GM12874 (cell line): ENCODE measurements around the gene CREBRF.

Experiments
- TF ChIP-seq, protein P1 (sequence below): IDR thresholded peaks from 2 replicates; pipeline ENCODE4 v1.5.1; 2011; ENCODE audit warnings: low read depth, mild to moderate bottlenecking, control low read depth, low read length, moderate library complexity; ENCODE audit not compliant: insufficient read depth

The CREBRF gene

DNA sequence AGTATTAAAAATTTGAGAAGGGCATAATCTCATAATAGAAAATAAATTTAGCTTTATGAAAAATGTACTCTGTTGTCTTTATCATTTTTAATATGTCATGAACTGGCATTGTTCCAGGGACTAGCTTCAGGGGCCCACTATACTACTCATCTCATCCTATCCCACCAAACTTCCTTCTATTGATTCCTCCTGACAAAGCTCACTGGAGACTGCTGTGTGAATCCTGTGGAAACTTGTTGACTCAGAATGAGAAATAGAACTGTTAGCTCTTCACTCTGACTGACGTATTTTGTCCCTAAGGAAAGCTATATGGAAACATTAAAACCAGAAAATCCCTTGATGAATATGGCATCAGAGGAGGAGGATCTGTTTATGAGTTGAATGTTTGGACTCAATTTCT is 58.4 kb downstream of the CREBRF start:
- TF ChIP-seq, protein P1, sequence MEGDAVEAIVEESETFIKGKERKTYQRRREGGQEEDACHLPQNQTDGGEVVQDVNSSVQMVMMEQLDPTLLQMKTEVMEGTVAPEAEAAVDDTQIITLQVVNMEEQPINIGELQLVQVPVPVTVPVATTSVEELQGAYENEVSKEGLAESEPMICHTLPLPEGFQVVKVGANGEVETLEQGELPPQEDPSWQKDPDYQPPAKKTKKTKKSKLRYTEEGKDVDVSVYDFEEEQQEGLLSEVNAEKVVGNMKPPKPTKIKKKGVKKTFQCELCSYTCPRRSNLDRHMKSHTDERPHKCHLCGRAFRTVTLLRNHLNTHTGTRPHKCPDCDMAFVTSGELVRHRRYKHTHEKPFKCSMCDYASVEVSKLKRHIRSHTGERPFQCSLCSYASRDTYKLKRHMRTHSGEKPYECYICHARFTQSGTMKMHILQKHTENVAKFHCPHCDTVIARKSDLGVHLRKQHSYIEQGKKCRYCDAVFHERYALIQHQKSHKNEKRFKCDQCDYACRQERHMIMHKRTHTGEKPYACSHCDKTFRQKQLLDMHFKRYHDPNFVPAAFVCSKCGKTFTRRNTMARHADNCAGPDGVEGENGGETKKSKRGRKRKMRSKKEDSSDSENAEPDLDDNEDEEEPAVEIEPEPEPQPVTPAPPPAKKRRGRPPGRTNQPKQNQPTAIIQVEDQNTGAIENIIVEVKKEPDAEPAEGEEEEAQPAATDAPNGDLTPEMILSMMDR = no peak

DNA sequence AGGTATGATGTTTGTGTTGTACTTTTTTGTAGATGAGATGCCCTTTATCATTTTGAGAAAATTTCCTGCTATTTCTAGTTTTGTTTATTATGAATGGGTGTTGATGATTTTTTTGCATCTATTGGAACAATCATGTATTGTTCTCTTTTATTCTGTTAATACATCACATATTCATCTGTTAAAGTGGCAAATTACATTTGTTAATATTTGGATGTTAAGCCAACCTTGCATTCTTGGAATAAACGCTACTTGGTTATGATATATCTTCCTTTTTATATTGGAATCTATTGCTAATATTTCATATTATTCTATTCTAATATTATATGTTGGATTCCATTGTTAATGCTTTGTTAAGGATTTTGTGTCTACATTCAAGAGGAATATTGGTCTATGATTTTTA is 63.6 kb downstream of the CREBRF start:
- TF ChIP-seq, protein P1 = no peak

DNA sequence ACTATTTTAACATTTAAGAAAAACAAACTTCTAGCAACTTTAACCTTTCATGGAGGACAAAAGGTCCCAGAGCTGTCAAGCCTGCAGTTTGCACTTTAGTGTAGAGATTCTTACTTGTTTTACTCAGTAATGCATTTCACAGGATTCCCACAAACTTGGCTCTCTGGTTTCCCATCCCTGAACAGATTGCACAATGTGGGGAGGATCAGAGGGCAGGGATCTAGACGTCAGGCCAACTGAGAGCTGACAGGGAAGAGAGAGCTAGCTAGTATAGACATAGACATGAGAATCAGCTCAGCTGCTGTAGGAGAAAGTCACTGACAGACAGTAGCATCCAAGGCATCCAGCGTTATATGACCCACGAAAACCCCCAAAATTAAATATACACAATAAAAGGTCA is 67.3 kb downstream of the CREBRF start:
- TF ChIP-seq, protein P1 = no peak

DNA sequence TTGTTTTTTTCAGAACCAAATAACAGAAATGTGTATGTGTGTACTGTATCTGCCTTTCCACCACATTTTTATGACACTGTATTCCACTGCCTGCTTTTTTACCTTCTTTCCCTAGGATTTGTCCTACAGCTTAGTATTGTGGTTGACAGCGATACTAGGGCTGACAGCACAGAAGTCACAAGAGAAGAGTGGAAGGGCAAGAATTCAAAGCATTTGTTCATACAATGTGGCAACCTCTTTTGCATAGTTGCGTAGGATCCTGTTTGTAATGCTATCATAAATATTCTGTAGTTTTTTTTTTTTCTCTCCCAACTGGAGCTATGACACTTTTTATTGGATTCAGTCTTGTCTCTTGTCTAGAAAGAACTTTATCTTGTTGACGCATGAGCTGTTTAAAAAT is 82.6 kb downstream of the CREBRF start:
- TF ChIP-seq, protein P1 = no peak

DNA sequence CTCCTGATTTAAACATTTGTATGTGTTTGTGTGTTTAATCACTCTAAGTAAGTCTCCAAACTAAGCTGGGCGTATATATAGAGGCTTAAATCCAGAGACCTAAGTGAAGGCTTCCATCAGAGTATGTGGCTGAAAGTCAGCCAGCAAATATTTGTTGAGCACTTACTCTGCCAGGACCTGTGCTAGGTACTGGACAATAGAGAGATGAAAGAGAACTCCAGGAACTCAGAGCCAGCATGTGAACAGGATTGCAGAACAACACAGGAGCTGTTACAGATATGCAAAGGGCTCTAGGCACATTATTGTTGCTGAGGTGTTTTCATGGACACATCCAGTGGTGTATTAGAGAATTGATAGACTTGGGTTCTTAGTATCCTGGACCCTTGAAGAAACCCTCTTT is 83.5 kb downstream of the CREBRF start:
- TF ChIP-seq, protein P1 = no peak

DNA sequence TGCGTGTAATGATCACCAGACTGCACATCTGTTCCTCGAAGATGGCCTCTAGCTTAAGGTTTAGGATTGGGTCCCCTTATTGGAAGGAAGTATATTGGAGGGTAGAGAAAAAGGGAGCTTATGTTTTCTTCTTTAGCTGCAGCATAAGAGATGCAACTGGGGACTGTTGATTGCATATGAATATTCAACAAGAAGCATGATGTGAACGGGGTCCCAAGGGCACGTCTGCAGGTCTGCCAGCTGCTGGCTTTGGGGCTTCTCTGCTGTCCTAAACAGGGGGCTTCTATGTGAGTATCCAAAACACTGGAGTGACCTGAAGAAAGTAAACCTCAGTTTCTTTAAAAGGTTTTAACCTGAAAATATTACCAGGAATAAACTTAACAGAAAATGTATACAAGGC is 84.6 kb downstream of the CREBRF start:
- TF ChIP-seq, protein P1 = no peak

DNA sequence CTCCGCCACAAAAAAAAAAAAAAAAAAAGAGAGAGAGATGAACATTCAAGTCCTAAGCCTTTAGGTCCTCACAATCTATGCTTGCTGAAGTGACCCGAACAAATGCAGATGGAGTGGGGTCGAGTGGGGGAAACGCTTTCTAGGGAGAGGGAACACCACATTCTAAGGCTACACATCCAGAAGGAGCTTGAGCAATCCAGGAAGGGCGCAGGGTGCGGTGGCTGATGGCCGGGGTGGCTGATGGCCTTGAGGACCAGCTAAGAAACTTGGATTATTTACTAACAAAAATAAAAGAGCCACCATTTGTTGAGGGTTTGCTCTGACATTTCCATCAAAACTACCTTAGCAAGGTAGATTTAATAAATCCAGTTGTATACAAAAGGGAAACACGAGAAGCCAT is 87.4 kb downstream of the CREBRF start:
- TF ChIP-seq, protein P1 = no peak
